ENCODE results near the gene PITHD1.

DNA sequence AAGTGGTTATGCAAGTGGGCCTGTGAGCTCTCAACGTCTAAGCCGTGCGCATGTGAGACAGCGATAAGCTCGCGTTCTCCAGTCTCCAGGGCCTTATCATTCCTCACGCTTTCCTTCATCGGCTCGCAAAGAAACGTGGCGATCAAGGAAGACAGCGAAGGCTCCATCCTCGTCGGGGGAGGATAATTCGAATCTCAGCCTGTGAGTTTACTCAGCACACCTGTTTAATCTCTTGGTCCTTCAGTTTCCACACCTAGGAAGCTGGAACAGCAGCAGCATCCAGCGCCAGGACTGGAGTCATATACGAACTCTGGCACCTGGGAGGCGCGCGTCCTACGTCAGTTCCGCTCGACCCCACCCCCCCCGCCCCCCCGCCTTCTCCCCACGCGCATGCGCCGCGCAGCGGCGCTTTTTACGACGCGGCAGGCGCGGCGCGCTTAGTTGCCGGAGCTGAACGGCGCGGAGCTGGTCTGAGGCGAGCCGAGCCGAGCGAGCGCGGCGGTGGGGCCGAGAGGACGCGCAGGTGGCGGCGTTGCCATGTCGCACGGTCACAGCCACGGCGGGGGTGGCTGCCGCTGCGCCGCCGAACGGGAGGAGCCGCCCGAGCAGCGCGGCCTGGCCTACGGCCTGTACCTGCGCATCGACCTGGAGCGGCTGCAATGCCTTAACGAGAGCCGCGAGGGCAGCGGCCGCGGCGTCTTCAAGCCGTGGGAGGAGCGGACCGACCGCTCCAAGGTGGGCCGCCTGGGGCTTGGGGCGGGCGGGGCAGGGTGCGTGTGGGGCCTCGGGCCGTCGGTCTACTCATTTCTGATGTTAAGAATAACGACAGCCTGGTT is at the start of gene PITHD1:
- peak; percentile 82 for TF ChIP-seq POLR2A (IDR thresholded peaks at IDR 0.05)
- TF ChIP-seq, protein P1, sequence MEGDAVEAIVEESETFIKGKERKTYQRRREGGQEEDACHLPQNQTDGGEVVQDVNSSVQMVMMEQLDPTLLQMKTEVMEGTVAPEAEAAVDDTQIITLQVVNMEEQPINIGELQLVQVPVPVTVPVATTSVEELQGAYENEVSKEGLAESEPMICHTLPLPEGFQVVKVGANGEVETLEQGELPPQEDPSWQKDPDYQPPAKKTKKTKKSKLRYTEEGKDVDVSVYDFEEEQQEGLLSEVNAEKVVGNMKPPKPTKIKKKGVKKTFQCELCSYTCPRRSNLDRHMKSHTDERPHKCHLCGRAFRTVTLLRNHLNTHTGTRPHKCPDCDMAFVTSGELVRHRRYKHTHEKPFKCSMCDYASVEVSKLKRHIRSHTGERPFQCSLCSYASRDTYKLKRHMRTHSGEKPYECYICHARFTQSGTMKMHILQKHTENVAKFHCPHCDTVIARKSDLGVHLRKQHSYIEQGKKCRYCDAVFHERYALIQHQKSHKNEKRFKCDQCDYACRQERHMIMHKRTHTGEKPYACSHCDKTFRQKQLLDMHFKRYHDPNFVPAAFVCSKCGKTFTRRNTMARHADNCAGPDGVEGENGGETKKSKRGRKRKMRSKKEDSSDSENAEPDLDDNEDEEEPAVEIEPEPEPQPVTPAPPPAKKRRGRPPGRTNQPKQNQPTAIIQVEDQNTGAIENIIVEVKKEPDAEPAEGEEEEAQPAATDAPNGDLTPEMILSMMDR (IDR thresholded peaks at IDR 0.05) = no peak
